Fibroblast of lung (primary cell): ENCODE results near the gene PDE4D. TPM values are rescaled to one million over a fixed set of nuclear protein-coding genes. Genes with fewer than 3 reads are reported as not detected.

Experiments used
- DNase-seq, 2 donors: peaks; one replicate each; pipeline versions ENCODE4 v3.0.0 to v3.0.0-alpha.2; 2010; ENCODE audit warnings: low read depth in 2 of 2
- H2AFZ ChIP-seq: 2 replicates; pipeline ENCODE4 v1.5.1; 2012; ENCODE audit warnings: low read length, control low read depth, inconsistent platforms
- H3K27ac ChIP-seq: 2 replicates; pipeline ENCODE4 v1.5.1; 2011; ENCODE audit warnings: low read length, control low read depth; ENCODE audit not compliant: insufficient read depth
- H3K27me3 ChIP-seq: 2 replicates; pipeline ENCODE4 v1.5.1; 2011; ENCODE audit warnings: mild to moderate bottlenecking, low read length; ENCODE audit not compliant: control insufficient read depth, insufficient read depth
- H3K36me3 ChIP-seq: 2 replicates; pipeline ENCODE4 v1.5.1; 2011; ENCODE audit warnings: low read length; ENCODE audit not compliant: control insufficient read depth, insufficient read depth
- H3K4me1 ChIP-seq: 2 replicates; pipeline ENCODE4 v1.5.1; 2011; ENCODE audit warnings: low read length; ENCODE audit not compliant: control insufficient read depth, insufficient read depth; ENCODE audit errors: extremely low read depth
- H3K4me2 ChIP-seq: 2 replicates; pipeline ENCODE4 v1.5.1; 2011; ENCODE audit warnings: low read length, control low read depth; ENCODE audit not compliant: insufficient read depth; ENCODE audit errors: extremely low read depth
- H3K4me3 ChIP-seq, 4 experiments: fragments of 200-600 bp in 1 of 4; sonication (generic) in 1 of 4; replicated peaks in 1 of 4; 2 replicates each; pipeline ENCODE4 v1.5.1; 2011 to 2016; ENCODE audit warnings: low read length in 4 of 4, low read depth in 3 of 4, mild to moderate bottlenecking in 3 of 4, control low read depth in 2 of 4, inconsistent platforms in 1 of 4, mixed read lengths in 1 of 4; ENCODE audit not compliant: insufficient read depth in 1 of 4; ENCODE audit errors: control extremely low read depth in 1 of 4
- H3K79me2 ChIP-seq: 2 replicates; pipeline ENCODE4 v1.5.1; 2012; ENCODE audit warnings: mild to moderate bottlenecking, low read length, inconsistent platforms; ENCODE audit not compliant: control insufficient read depth, insufficient read depth
- H3K9ac ChIP-seq: 2 replicates; pipeline ENCODE4 v1.5.1; 2011; ENCODE audit warnings: mild to moderate bottlenecking, low read length, control low read depth; ENCODE audit not compliant: insufficient read depth
- H3K9me3 ChIP-seq: 2 replicates; pipeline ENCODE4 v1.5.1; 2012; ENCODE audit warnings: low read depth, low read length; ENCODE audit not compliant: control insufficient read depth, insufficient read depth
- H4K20me1 ChIP-seq: 2 replicates; pipeline ENCODE4 v1.5.1; 2011; ENCODE audit warnings: low read length; ENCODE audit not compliant: control insufficient read depth, insufficient read depth; ENCODE audit errors: extremely low read depth
- CTCF ChIP-seq, 2 donors: IDR thresholded peaks in 1 of 2; conservative IDR thresholded peaks in 1 of 2; 1 replicate in 1 of 2; 2 replicates in 1 of 2; pipeline ENCODE4 v1.5.1; 2011 to 2012; ENCODE audit warnings: low read length in 2 of 2, control low read depth in 1 of 2, inconsistent platforms in 1 of 2, low read depth in 1 of 2, mild to moderate bottlenecking in 1 of 2
- EZH2 ChIP-seq: IDR thresholded peaks from 2 replicates; pipeline ENCODE4 v1.5.1; 2012; ENCODE audit warnings: low read length, control low read depth, mild to moderate bottlenecking; ENCODE audit errors: missing control alignments
- polyA plus RNA-seq, 2 donors: library from polyadenylated mRNA; depleted of rRNA in 1 of 2; stranded (reverse) in 1 of 2; unstranded in 1 of 2; fragments of >200 nt; gene quantifications; 2 replicates each; pipeline ENCODE4 v1.2.1, GENCODE V29; 2011 to 2012; ENCODE audit warnings: missing spikeins in 1 of 2
- total RNA-seq: library from RNA; depleted of rRNA; stranded (reverse); fragments of >200 nt; gene quantifications from 2 replicates; pipeline ENCODE4 v1.2.1, GENCODE V29; 2014

The PDE4D gene
- total and polyA plus RNA-seq, 2 donors (not counting 1 experiment from before 2014, with no cell fraction given), result 2.1 to 8.3 TPM

DNA sequence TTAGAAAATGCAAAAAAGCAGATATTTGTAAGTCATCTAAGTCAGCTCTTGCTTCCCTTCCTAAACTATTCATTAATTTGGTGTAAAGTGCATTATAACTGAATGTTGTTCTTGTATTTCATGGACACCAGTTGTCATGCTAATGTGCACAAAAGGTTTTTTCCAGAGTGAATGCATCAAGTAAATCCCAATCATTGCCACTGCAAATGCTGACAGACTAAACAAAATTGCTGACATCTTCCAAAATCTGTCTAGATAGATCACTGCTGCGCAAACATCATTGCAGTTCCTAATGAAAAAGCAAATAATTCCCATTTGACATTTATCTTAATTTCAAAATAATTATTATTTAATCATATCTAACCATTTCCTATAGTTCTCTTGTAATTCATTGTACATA is 161.7 kb downstream of the PDE4D start:
- Histone ChIP-seq H3K9me3 (no peaks in the 10 kb centered on the region), H3K4me3 (no peak overlapping the region), H3K4me1 (no peaks in the 10 kb centered on the region), H4K20me1 (no peaks in the 10 kb centered on the region), H2AFZ (no peak overlapping the region), H3K79me2 (no peaks in the 10 kb centered on the region), H3K4me2 (no peak overlapping the region), H3K9ac (no peak overlapping the region), H3K36me3 (no peaks in the 10 kb centered on the region), H3K27ac (no peak overlapping the region), H3K27me3 (no peaks in the 10 kb centered on the region)
- no peak for DNase-seq
- TF ChIP-seq EZH2 (no peak), CTCF (conservative IDR thresholded peaks at IDR 0.05 in 1 of 2, IDR thresholded peaks at IDR 0.05 in 1 of 2; ENCODE audit: low read depth in 1 of 2, low read length in 2 of 2) (no peak)

DNA sequence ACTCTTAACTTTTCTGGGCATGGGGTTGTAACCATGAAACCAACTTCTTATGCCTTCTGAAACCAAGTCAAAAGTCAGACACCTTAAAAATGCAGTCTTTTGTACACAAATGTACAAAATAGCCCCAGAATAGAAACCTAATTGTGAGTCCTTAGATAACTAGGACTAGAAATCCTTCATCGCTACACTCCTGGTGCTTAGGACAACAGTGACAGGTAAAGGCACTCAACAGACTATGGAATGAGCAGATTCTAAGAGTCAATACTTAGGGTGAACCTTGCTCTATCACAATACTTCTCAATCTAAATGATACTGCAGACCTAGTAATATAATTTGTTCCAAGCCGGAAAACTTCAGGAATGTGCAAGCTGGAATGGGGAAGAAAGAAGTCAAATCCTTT is 163.7 kb downstream of the PDE4D start:
- H3K4me2 ChIP-seq, result no peak overlapping the region
- H3K4me3 ChIP-seq, result no peak overlapping the region
- no peak for DNase-seq
- H3K27ac ChIP-seq, result no peak overlapping the region
- H3K36me3 ChIP-seq, result no peaks in the 10 kb centered on the region
- H3K9ac ChIP-seq, result no peak overlapping the region
- no peaks in the 10 kb centered on the region for H3K4me1 ChIP-seq
- no peak overlapping the region for H2AFZ ChIP-seq
- H3K9me3 ChIP-seq, result no peaks in the 10 kb centered on the region
- TF ChIP-seq EZH2, result no peak
- no peak for TF ChIP-seq CTCF (conservative IDR thresholded peaks at IDR 0.05 in 1 of 2, IDR thresholded peaks at IDR 0.05 in 1 of 2; ENCODE audit: low read depth in 1 of 2, low read length in 2 of 2)
- H3K27me3 ChIP-seq, result no peaks in the 10 kb centered on the region
- H3K79me2 ChIP-seq, result no peaks in the 10 kb centered on the region
- H4K20me1 ChIP-seq, result no peaks in the 10 kb centered on the region

GRCh38 chr5:59729357-59729756 is 164.2 kb downstream of the PDE4D start:
- Histone ChIP-seq H3K9ac (no peak overlapping the region), H3K27ac (no peak overlapping the region), H3K9me3 (no peaks in the 10 kb centered on the region), H3K4me1 (no peaks in the 10 kb centered on the region), H3K4me2 (no peak overlapping the region), H3K79me2 (no peaks in the 10 kb centered on the region), H3K4me3 (no peak overlapping the region), H4K20me1 (no peaks in the 10 kb centered on the region), H3K27me3 (no peaks in the 10 kb centered on the region), H3K36me3 (no peaks in the 10 kb centered on the region), H2AFZ (no peak overlapping the region)
- TF ChIP-seq CTCF (conservative IDR thresholded peaks at IDR 0.05 in 1 of 2, IDR thresholded peaks at IDR 0.05 in 1 of 2; ENCODE audit: low read depth in 1 of 2, low read length in 2 of 2) (no peak), EZH2 (no peak)
- DNase-seq, result no peak
